HG02588 (cell line): ENCODE measurements around the gene SLC4A5.

Experiments
- ATAC-seq: cut with Tn5 transposase; IDR thresholded peaks from one replicate; pipeline ENCODE4 v1.9.1; 2021; ENCODE audit warnings: mild to moderate bottlenecking, moderate library complexity; ENCODE audit not compliant: unreplicated experiment

SLC4A5 gene

DNA sequence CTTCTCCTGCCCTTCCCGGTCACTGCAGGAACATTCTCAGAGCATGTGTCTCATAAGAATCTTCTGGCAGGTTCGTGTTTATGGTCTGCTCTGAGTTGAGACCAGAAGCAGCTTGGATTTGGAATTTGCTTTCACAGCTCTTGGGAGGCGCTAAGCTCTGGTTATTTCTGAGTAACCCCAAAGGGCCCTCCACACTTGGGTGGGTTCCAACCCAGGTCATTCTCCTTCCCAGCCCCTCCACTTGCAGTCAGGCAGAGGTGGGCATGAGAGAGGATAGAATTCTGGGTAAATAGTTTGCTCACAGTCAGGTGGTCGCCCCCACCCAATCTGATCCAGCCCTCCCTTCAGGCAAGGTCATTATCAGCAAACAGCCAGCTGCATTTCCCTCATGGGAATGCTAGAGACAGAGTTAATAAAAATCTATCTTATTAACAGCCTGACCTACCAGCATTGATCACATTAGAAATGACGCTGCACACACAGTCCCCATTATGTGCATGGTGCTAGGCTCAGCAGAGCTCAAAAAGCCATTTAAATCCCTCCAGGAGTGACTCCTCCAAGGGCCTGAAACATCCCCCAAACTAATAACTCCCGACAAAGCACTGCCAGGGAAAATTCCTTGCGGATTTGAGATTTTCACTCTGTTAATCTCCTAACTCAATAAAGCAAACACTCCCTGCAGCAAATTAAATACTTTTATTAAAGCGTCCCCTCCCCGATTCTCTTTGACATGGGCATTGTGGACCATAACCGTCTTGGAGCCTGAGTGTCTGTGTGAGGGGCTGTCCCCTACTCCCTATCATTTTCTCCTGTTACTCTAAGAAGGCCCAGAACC lies 61.9 kb downstream of the SLC4A5 start:
- no peak for ATAC-seq

DNA sequence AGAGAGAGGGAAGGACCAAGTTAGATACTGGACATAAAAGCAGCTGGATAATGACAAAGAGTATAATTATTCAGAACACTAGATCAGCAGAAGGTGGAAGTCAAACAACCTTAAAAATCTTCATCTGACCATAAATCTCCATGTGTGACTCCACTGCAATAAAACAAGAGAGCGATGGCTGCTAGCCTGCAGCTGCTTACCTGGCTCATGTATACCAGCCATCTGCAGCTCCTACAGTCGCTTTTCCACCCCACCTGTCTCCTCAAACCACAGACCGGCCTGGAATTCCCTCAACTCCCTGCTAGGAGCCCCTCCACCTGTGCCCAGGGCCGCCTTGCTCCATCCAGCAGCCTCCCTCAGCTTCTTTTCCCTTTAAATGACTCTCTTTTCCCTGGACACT lies 64.5 kb downstream of the SLC4A5 start:
- ATAC-seq = no peak

DNA sequence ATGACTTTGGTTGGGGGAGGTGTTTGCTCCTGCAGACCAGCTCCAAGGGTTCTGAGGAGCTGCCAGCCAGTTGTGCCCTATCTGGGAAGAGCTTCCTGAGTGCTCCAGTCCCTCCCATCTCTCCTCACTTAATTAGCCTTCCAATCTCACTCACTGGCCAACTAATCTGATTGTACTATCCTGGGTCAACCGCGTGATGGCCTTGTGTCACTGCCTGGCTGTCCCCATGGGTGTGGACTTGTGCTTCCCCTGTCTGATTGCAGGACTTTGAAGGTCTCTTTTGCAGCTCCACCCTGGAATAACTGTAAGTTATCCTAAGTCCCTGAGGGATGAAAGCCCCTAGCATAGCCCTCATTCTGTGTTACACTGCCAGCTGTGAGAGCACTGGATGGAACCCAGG lies 65.0 kb downstream of the SLC4A5 start:
- ATAC-seq = no peak

DNA sequence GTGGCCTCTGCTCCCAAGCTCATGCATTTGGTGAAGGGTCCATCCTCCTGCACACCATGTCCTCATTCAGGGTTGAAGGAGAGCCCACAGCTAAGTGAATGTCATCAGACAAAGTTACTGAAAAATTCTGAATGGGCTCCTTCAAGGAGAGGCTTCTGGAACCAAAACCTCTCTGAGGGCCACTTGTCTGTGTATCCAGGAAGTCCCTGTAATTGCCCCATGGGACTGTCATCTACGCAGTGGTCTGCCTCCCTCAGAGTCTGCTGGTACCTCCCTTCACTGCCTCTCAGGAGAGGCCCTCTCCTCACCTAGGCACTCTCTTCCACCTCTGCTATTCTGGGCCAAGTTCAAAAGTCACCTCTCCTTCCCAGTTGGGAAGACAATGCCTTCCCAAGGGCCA lies 68.0 kb downstream of the SLC4A5 start:
- no peak for ATAC-seq

DNA sequence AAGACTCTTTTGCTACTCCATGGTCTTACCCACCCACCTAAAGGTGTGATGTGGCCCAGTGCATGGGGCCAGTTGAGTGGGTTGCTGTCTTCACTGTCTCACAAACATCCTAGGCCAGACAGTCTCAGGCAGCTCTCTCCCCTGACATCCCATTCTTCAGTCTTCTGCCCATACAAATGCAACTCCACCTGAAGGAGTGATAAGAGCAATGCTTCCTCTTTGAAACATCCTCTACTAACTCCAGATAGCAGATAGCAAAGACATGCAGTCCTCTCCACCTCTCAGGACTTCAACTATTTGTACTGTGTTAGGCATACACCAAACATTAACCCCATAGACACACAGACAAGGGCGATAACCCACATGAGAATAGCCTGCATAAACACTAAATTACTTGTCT lies 73.5 kb downstream of the SLC4A5 start:
- no peak for ATAC-seq

DNA sequence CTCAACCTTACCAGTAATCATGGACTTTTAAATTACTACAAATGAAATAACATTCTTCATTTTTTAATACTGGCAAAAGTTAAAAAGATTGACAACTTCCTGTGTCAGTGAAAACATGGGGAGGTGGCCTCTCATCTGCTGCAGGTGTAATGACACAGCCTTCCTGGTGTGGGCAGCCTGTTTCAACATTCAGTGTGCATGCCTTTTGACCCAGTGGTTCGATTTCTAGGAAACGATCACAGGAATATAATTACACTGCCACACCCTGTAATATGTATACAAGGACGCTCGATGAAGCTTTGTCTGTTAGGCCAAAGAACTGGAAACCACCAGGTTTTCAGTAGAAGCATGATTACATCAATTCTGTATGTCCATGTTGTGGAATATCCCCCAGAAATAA lies 76.1 kb downstream of the SLC4A5 start:
- no peak for ATAC-seq

DNA sequence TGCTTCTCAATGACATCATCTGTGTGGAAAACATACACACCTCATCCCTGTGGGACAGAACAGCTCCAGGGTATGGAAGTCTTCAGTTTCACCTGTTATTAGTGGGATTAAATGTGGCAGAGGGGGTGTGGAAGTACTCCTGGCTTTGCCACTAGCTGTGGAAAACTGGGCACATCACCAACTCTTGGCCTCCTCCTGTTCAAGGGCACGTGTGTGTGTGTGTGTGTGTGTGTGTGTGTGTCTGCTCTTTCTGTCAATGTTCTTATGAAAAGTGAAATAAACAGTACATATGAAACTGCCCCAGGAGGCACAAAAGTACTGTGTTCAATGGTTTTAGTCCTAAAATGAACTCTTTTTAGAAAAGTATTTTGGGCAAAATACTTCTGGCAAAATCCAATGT lies 78.9 kb downstream of the SLC4A5 start:
- ATAC-seq = no peak

DNA sequence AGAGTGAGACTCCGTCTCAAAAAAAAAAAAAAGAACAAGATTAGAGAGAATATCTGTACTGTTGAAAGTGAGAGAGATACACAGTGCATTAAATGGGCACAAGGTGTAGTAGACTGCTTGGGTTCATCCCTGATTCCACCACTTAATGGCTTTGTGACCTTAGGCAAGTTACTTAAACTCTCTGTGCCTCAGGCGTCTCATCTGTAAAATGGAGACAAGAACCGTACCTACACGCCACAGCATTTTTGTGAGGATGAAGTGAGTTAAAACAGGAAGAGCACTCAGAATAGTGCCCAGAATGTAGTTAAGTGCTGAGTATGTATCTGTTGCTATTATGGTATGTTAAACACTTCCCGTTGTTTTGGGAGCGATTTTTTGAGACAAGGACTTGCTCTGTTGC lies 80.5 kb downstream of the SLC4A5 start:
- no peak for ATAC-seq

DNA sequence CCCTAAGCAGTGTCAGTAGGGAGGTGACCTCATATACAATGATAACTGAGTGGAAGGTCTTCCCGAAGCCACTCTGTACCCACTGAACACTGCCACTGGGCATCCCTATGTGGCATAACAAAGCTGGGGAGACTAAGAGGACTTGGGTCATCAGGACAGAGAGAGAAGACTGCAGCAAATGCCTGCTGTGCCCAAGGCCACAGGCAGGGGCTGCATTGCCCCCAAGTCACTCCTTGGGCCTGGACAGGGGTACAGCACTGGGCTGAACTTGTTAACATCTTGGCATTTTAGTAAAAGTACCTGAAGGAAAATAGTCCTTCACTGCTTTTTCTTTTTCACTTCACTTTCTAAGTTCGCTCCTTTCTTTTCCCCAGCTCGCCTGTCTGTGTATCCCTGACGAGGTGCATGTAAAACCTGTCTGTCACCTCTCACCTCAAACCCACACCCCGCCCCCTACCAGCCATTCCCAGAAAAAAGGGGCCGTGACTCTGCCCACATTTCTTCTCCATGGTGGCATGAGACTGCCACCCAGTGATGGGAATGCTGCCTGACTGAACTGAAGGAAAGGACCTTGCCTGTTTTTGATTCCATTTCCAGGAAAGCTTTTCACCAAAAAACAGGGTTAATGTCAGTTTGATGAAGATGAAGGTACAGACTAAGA lies 81.9 kb downstream of the SLC4A5 start:
- no peak for ATAC-seq

DNA sequence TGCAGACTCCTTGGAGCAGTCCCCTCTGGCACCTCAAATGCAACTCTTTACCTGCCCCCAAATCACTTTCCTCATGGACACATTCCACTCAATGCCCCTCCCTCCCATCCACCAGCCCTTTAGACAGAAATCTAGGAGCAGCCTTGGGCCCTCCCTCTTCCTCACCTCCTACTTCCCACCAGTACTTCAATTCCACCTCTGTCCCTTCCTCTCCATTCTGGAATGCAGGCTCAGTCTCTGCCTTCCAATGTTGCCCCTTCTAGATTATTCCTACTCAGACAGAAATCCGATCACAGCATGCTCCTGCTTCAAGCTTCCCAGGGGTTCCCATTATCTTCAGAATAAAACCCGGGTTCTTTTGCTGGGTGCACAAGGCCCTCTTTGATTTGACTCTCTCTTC lies 82.7 kb downstream of the SLC4A5 start:
- no peak for ATAC-seq

DNA sequence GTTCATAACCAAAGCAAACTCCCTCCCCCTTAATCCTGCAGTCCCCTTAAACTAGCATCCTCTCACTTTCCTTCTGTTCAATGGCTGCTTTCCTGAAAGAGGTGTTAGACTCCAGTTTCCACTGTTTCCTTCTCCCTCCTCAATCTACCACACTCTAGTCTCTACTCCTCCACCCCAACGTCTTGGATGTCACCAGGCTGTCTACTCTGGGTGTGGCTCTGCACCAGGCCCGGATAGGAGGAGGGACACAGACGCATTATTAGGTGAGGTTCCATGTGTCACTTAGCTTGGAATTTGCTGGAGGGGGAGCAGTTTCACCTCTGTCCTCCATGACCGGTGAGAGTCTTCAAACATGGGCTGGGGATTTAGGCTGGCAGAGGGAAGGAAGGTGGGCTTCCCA lies 83.5 kb downstream of the SLC4A5 start:
- no peak for ATAC-seq

DNA sequence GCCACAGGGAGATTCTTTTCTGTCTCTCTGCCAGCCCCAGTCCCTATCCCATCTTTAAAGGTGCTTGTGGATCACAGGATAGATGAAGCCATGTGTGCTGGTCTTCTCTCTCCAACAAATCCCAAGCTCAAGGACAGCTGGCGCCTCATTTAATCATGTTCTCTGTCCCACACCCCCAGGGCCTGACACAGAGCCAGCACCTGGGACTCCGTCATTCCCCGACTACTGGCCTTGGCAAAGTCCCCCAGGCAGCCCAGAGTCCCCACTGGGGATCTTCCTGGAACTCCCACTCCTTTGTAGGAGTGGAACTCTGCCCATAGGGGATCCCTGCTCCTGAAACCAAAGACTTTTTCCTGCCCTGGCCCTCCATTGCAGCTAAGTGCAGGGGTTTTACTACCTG lies 84.0 kb downstream of the SLC4A5 start:
- no peak for ATAC-seq

DNA sequence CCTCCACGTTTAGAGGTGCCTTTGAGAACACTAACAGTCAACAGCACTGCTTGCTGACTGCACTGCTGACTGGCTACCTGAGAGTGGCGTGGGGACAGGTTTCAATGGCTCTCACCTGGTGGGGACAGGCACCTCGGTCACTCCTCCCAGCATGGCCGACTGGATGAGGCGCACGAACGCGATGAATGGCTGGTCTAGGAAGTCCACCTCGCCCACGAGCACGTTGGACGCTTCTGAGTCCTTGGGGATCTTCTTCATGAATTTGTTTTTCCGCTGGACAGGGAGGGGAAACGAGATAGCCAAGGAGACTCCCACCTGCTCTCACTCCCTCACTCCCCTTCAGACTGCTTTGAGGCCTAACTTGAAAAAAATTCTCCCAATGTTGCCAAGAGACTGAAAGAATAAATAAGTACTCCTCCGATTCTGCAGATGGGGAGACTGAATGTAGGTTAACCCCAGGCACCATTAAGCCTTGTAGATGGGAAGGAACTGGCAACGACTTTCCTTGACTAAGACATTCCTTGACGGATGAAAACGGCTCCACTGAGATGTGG lies 87.5 kb downstream of the SLC4A5 start:
- ATAC-seq = no peak

DNA sequence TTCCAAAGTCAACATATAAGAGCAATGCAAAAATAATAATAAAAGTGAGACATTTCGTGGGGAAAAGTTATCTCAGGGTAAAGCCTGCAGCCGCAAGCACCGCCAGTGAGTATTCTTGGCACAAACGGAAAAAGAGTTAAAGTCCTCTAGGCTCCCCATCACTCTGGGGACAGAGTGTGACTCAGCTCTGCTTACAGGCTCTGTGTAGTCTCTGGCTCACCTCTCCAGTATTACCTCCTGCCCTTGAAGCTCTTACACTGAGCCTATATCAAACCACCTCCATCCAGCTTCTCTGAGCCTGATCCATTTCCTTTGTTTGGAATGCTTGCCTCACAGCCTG lies 89.3 kb downstream of the SLC4A5 start:
- no peak for ATAC-seq

DNA sequence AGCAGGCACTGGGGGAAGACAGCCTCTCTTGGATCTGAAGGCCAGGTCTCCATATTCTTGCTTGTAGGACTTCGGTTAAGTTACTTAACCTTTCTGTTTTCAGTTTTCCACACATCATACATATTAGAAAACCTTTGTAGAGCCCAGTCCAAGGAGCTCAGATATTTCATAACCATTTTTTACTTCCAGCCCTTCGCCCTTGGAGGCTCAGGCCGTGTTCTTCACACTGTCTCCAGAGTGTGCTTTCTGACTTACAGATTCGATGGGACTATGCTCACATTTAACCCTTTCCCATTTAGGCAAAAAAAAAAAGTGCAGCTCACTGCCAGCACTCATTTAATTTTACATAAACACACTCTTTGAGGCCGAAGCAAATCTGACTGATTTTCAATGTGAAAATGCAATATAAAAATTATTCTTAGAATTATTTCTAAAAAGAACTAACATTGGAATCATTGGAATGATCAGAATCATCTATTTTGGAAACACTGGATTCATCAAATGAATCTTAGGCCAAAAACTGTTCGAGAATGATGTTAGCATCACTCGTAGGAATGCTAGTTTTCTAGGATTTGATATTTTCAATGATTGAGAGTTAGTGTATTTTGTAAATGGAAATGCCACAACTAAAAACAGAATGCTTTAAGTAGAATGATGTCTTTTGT lies 89.8 kb downstream of the SLC4A5 start:
- no peak for ATAC-seq

DNA sequence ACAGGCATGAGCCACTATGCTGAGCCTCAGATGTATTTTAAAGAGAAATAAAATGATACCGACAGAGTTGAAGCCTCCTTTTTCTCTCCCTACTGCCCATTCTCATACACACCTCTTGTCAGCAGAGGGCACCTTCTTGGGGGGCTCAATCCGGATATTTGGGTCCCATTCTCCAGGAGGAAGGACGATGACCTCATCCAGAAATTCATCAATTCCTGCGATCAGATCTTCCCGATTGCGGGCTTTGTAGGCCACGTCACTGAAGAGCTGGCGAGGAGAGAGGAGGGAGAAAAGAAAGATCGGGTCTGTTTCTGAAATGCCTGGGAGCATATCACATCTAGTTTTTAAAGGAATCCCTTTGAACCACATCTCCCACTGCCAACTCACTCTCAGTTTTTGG lies 90.4 kb downstream of the SLC4A5 start:
- ATAC-seq = no peak

DNA sequence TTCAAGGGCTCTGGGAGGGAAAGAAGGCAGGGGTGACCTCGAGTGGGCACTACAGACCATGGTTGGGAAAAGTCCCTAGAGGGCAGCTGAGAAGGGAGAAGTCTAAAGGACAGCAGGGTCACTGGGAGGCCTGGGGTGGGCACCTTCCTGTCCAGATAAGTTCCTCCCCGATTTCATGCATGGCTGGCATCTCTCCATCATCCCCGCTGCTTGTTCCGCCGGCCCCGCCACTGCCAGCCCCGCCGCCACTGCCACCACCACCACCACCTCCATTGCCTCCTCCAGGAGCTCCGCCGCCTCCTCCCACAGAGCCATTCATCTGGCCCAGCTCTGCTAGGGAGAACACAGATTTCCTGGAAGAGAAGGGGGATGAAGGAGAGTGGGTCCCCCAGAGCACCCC lies 91.2 kb downstream of the SLC4A5 start:
- no peak for ATAC-seq

DNA sequence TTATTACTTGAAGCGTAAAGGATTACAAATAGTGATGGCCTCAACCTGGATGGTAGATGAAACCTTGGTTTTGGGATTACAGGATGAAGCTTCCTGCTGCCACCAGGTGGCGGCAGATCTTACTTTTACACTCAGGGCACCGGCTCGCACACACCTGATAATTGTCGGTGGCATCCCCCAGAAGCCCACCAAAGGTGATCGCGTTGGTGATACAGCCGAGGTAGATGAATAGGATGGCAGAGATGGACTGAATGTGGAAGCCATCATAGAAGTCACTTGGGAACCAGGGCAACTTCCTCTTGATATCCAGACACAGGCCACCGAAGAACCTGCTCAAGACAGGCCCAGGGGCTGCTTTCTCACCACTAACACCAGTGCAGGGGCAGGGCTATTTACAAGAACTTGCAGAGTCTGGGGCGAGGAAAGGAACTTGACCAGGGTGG lies 93.0 kb downstream of the SLC4A5 start:
- no peak for ATAC-seq

DNA sequence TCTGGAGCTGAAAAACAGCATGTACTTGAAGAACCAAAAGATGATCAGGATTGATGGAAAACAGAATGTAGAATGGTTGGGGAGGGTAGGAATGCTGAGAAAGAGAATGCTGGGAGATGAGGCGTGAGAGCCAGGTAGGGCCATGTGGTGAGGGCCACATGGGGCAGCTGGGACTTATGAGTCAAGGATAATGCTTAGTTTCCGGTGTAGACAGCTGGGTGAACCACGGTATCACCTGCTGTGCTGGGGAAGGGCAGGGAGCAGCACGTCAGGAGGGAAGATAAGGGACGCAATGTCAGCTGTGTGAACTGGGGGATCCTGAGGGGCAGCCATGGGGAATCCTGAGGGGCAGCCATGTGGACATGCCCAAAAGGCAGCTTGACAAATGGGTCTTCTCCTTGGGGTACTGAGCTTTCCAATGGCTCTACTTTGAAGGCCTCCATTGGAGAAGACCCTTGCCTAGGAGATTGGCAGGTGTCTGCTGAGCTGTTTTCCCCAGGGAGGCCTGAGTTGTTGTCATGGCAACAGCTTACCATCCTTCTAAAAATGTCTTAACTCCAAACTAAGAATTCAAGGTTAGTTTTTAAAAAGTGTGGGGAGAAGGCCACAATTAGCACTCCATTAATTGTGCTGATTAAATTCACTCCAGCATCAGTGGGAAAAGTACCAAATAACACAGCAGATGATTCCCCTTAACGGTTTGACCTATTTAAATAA lies 93.7 kb downstream of the SLC4A5 start:
- ATAC-seq = no peak

DNA sequence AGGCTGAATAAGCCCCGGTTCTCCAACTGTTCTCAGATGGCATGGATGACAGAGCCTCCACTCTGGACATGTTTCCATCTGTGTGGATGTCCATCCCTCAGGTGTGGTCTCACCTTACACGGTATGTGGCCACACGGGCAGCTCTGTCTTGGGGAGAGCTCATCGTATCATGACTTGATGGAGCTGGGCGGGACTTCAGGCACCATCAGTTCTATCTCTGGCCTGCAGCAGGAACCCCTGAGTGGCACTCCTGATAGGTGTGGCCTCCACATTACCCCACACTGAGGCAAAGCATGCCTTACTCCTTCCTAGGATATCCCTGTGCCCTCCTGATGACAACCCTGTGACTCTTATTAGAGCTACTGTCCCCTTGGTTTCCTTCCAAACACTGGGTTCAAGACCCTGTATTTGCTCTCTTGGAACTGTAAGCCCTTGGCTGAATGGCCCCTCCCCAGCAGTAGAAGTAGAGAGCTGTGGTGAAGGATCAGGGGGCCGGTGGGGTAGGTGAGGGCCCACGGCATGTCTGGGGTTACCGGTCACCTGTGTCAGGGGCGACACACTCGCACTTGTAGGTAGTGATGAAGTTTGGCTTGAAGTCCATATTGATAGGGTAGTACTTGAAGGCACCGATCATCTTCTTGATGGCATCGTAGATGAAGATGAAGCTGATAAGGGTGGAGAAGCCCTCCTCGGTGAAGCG lies 96.6 kb downstream of the SLC4A5 start:
- no peak for ATAC-seq

DNA sequence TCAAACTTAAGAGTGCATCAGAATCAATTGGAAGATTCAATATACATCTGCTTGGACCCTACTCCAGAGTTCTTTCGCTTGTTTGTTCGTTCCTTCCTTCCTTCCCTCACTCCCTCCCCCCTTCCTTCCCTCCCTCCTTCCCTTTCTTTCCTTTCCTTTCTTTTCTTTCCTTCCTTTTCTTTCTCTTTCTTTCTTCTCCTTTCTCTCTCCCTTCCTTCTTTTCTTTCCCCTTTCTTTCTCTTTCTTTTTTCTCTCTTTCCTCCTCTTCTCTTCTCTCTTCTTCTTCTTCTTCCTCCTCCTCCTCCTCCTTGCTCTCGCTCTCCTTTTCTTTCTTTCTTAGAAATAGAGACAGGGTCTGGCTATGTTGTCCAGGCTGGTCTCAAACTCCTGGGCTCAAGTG lies 98.9 kb downstream of the SLC4A5 start:
- ATAC-seq = no peak
